IgD-negative memory B cell (primary cell): ENCODE results near the gene PKP3. TPM values are rescaled to one million over a fixed set of nuclear protein-coding genes. Genes with fewer than 3 reads are reported as not detected.
"Not testable (repeated sequence)": the region's sequence is repeated elsewhere in the genome, so short reads cannot be mapped to it uniquely, and the experiment has no call there.

ENCODE experiments used
- H3K27ac Mint-ChIP-seq, 3 donors: one replicate each; pipeline ENCODE4 v1.8.0; 2020 to 2022; ENCODE audit warnings: mild to moderate bottlenecking in 3 of 3, mixed read lengths in 3 of 3, moderate library complexity in 1 of 3
- H3K27me3 Mint-ChIP-seq: one replicate; pipeline ENCODE4 v1.8.0; 2021; ENCODE audit warnings: mixed read lengths
- H3K36me3 Mint-ChIP-seq: one replicate; pipeline ENCODE4 v1.8.0; 2020; ENCODE audit warnings: mild to moderate bottlenecking, mixed read lengths
- H3K4me1 Mint-ChIP-seq, 3 donors: one replicate each; pipeline ENCODE4 v1.8.0; 2020 to 2022; ENCODE audit warnings: mixed read lengths in 3 of 3, mild to moderate bottlenecking in 1 of 3
- H3K4me3 Mint-ChIP-seq, 4 donors: one replicate each; pipeline ENCODE4 v1.8.0; 2020 to 2022; ENCODE audit warnings: mild to moderate bottlenecking in 4 of 4, mixed read lengths in 4 of 4, moderate library complexity in 3 of 4
- H3K9me3 Mint-ChIP-seq, 3 donors: one replicate each; pipeline ENCODE4 v1.8.0; 2020 to 2021; ENCODE audit warnings: mixed read lengths in 3 of 3, mild to moderate bottlenecking in 1 of 3
- polyA plus RNA-seq: library from polyadenylated mRNA; unstranded; fragments of 300-500 nt; fragmentation: Illumina TruSeq; gene quantifications from one replicate; pipeline ENCODE4 v1.2.3, GENCODE V29; 2021

The PKP3 gene
- polyA plus RNA-seq, 1 donor from 2014 or later, result not detected

DNA sequence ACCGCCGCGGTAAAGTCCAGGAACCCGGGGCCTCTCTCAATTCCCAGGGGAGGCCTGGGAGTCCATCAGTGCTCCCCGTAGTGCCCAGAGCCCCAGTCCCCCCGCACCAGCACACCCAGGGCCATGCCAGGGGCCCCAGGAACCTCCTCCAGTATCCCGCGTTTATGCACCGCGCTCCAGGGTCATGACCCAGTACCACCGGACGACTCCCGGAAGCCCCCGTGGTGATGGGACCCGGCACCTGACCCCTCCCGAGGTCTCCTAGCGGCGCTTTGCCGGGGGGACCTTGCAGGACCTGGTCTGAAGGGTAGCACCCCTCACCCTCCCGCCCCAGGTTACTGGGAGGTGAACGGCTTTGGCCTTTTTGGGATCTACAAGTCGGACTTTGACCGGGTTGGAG is 13.5 kb upstream of the PKP3 start:
- H3K9me3 Mint-ChIP-seq, result no peaks in the 10 kb centered on the region
- H3K27ac Mint-ChIP-seq, result no peak overlapping the region
- peaks cover 0 to 4% (median 3%) of the 10 kb centered on the region in 3 donors for H3K4me1 Mint-ChIP-seq
- peaks cover 24% of the 10 kb centered on the region for H3K27me3 Mint-ChIP-seq
- no peak overlapping the region for H3K4me3 Mint-ChIP-seq
- no peaks in the 10 kb centered on the region for H3K36me3 Mint-ChIP-seq

DNA sequence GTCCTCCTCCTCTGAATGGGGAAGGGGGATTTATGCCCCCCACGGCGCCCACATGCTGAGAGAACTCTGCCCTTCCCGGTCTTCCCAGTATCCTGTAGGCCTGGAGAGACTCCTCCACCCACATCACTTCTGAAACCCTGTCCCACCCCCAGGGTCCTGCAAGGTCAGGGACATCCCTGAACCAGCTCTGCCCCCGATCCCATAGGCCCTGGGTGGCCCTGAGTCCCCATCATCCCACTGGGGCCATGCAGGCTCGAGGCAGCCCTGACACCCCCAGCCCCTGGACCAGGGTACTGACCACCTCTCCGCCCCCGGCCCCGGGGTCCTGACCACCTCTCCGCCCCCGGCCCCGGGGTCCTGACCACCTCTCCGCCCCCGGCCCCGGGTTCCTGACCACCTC is 13.0 kb upstream of the PKP3 start:
- Mint-ChIP-seq H3K4me1 (peaks cover 0 to 4% (median 3%) of the 10 kb centered on the region in 3 donors), H3K27ac (no peak overlapping the region), H3K4me3 (no peak overlapping the region), H3K27me3 (peaks cover 24% of the 10 kb centered on the region), H3K36me3 (no peaks in the 10 kb centered on the region), H3K9me3 (no peaks in the 10 kb centered on the region)

DNA sequence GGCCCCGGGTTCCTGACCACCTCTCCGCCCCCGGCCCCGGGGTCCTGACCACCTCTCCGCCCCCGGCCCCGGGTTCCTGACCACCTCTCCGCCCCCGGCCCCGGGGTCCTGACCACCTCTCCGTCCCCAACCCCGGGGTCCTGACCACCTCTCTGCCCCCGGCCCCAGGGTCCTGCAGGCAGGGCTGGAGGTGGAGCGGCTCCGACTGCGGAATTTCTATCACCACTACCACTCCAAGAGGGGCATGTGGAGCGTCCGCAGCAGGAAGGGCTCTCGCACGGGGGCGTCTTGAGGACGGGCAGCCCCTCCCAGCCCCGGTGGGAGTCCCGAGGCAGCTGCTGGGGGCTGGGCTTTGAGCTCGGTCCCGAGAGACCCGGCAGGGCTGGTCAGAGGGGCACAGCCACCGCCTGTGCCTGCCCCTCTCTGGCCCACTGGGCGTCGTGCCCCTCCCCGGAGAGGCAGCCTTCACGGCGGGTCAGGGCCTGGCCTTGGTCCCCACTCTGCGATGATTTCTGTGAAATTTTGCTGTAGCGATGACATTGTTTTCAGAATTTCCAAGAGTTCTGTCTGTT is 12.4 kb upstream of the PKP3 start:
- H3K27ac Mint-ChIP-seq, result no peak overlapping the region
- peak overlapping the region in 1 of 4 donors; percentile 30 for H3K4me3 Mint-ChIP-seq
- peaks cover 24% of the 10 kb centered on the region for H3K27me3 Mint-ChIP-seq
- H3K4me1 Mint-ChIP-seq, result peaks cover 0 to 4% (median 3%) of the 10 kb centered on the region in 3 donors
- no peaks in the 10 kb centered on the region for H3K36me3 Mint-ChIP-seq
- H3K9me3 Mint-ChIP-seq, result peaks cover 0 to 1% (median under 1%) of the 10 kb centered on the region in 3 donors

DNA sequence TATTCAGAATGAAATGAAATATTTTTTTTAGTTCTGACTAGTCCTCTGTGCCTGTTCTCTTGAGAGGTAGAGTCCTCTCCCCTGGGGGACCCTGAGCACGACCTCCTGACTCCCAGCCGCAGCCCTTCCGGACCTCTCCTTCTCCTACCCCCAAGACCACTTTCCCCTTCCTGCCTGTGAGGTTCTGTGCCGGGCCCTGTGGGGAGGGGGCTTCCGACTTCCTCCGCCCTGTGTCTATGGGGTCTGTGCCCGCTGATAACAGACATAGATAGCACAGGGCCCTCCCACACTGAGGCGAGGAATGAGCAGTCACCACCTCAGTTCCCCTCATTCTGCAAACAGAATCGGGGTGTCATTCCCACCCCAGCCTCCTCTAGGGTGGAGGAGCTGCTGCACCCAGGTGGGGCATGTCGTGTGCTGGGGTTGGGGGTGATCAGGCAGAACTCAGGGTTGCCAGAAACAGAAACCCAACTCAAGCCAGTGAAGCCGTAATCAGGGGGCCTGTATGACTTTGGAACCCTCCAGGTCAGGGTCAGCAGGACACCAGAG is 11.9 kb upstream of the PKP3 start:
- Mint-ChIP-seq H3K4me3 (peak overlapping the region in 1 of 4 donors; percentile 30), H3K27me3 (peaks cover 24% of the 10 kb centered on the region), H3K36me3 (peaks cover 1% of the 10 kb centered on the region), H3K9me3 (peaks cover 0 to 7% (median 3%) of the 10 kb centered on the region in 3 donors), H3K4me1 (peaks cover 2 to 6% (median 5%) of the 10 kb centered on the region in 3 donors), H3K27ac (no peak overlapping the region)

DNA sequence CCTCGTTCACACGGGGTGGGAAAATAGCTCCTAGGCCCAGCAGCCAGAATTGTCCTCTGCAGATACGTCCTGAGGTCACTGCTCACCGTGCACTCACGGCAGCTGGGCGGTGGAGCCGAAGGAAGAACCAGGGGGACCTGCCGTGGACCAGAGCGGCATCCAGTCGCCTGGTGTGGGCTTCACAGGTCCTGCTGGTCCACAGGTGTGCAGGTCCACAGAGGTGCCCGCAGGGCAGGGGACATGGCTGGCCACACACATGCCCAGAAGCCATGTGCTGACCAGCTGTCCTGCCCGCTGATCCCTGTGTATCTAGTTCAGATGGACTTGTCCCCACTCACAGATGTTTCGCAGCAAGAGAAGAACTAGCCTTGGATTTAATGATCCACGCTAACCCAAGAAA is 10.6 kb upstream of the PKP3 start:
- Mint-ChIP-seq H3K9me3 (peaks cover 0 to 8% (median 3%) of the 10 kb centered on the region in 3 donors), H3K4me1 (peaks cover 5 to 12% (median 6%) of the 10 kb centered on the region in 3 donors), H3K36me3 (peaks cover 1% of the 10 kb centered on the region), H3K4me3 (no peak overlapping the region), H3K27me3 (peaks cover 17% of the 10 kb centered on the region), H3K27ac (peak overlapping the region in 1 of 3 donors; percentile 55)

DNA sequence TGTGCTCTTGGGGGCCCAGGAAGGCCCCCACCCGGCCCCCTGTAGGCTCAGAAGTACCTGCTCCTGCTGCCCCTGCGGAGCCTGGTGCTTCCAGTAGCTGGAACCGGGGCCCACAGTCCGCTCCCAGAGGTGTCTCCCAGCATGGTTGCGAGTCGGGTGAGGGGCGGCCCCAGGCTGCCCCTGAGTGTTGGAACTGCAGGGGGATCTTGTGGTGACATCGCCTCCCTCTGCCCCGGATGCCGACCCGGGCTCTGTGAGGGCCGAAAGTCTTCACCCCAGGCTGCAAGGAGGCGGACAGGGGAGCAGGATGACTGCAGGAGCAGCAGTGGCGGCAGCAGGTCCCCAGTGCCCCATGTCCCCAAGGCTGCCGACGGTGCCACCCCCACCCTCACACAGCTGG is 9.5 kb upstream of the PKP3 start:
- peaks cover 15% of the 10 kb centered on the region for H3K27me3 Mint-ChIP-seq

DNA sequence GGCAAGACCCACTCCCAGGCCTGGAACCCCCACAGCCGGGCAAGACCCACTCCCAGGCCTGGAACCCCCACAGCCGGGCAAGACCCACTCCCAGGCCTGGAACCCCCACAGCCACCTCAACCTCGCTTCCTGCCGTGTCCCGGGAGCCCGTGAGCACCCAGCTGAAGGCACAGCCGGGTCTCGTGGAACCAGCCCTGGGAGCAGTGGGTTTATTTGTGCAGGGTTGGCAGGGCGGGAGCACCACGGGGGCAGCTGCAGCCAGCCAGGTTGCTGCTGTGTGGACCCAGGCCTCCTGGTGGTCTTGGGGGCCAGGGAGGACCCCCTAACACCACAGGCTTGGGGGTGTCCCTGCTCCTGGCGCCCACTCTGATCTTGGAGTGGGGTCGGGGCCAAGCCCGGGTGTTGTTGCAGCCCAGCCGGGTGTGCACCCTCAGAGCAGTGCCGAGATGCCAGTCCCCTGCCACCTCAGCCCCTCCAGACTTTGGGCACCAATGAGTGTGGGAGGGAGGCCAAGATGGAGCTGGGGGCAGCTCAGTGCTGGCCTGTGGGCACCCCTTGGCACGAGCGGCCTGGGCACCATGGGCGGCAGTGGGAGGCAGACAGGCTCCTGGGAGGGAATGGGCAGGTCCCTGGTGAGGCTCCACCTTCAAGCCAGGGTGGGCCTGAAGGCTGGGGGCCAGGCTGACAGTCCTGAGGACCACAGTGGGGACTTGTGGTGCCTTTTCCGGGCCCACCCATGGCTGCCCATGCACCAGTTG is 8.2 kb upstream of the PKP3 start:
- Mint-ChIP-seq H3K4me3 (no peak overlapping the region), H3K27me3 (peaks cover 15% of the 10 kb centered on the region), H3K4me1 (peaks cover 5 to 12% (median 6%) of the 10 kb centered on the region in 3 donors), H3K9me3 (peaks cover 0 to 8% (median 3%) of the 10 kb centered on the region in 3 donors), H3K27ac (no peak overlapping the region), H3K36me3 (peaks cover 1% of the 10 kb centered on the region)

More for the DNA sequence above, 9.5 kb upstream of the PKP3 start:
- no peak overlapping the region for H3K27ac Mint-ChIP-seq
- H3K4me1 Mint-ChIP-seq, result peaks cover 5 to 12% (median 6%) of the 10 kb centered on the region in 3 donors
- no peak overlapping the region for H3K4me3 Mint-ChIP-seq
- peaks cover 1% of the 10 kb centered on the region for H3K36me3 Mint-ChIP-seq
- peaks cover 0 to 8% (median 3%) of the 10 kb centered on the region in 3 donors for H3K9me3 Mint-ChIP-seq

DNA sequence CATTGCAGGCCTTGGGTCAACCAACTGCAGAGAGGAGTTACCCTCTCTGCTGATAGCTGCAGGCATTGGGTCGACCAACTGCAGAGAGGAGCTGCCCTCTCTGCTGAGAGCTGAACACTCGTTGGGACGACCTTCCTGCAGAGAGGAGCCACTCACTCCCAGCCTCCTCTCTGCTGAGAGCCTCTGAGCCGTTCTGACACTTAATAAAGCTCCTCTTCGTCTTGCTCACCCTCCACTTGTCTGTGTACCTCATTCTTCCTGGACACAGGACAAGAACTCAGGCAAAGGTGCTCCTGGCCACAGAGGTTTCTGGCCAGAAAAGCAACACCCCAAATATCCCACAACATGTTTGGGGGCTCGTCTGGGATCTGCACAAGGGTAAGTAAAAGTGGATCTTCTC is 7.5 kb upstream of the PKP3 start:
- peaks cover 5 to 12% (median 6%) of the 10 kb centered on the region in 3 donors for H3K4me1 Mint-ChIP-seq
- peak overlapping the region in 1 of 4 donors; percentile 55 for H3K4me3 Mint-ChIP-seq
- no peak overlapping the region for H3K27ac Mint-ChIP-seq
- peaks cover 1% of the 10 kb centered on the region for H3K36me3 Mint-ChIP-seq
- peaks cover 15% of the 10 kb centered on the region for H3K27me3 Mint-ChIP-seq
- H3K9me3 Mint-ChIP-seq, result peaks cover 0 to 8% (median 3%) of the 10 kb centered on the region in 3 donors

DNA sequence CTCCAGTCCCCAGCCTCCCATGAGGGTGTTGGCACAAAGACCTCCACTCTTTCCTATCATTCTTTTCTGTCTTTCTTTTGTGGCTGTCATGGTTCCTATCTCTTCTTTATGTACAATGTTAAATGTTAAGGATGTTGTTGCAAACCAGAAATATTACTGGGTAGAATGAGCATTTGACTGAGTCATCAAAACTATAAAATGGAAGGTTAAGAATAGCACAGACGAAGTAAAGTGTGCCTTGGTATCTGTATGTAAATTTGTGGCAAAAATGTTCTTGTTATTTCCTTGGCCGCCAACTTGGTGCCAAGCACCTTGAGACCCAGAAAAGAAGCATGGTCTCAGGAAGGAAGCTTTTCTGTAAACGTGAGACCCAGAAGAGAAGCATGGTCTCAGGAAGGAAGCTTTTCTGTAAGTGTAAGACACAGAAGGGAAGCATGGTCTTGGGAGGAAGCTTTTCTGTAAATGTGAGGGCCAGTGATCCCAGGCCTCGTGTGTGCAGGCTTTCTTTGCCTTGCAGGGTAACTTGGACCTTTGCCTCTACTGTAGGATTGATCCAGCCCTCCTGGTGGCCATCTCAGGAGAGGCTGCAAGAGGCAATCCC is 6.7 kb upstream of the PKP3 start:
- H3K27ac Mint-ChIP-seq, result no peak overlapping the region
- peak overlapping the region in 1 of 4 donors; percentile 65 for H3K4me3 Mint-ChIP-seq
- H3K4me1 Mint-ChIP-seq, result peaks cover 3 to 8% (median 5%) of the 10 kb centered on the region in 3 donors

DNA sequence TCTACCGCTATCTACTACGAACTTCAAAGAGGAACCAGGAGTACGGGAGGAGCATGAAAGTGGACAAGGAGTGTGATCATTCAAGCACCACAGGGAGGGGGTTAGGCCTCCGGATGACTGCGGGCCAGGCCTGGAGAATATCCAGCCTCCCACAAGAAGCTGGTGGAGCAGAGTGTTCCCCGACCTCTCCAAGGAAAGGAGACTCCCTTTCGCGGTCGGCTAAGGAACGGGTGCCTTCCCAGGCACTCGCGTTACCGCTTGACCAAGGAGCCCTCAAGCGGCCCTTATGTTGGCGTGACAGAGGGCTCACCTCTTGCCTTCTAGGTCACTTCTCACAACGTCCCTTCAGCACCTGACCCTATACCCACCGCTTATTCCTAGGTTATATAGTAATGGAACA is 4.6 kb upstream of the PKP3 start:
- H3K27me3 Mint-ChIP-seq, H3K27ac Mint-ChIP-seq, H3K4me3 Mint-ChIP-seq, H3K36me3 Mint-ChIP-seq, H3K9me3 Mint-ChIP-seq, H3K4me1 Mint-ChIP-seq: not testable (repeated sequence)

More for the DNA sequence above, 6.7 kb upstream of the PKP3 start:
- Mint-ChIP-seq H3K36me3 (peaks cover 1% of the 10 kb centered on the region), H3K27me3 (peaks cover 10% of the 10 kb centered on the region), H3K9me3 (peaks cover 0 to 8% (median 3%) of the 10 kb centered on the region in 3 donors)

DNA sequence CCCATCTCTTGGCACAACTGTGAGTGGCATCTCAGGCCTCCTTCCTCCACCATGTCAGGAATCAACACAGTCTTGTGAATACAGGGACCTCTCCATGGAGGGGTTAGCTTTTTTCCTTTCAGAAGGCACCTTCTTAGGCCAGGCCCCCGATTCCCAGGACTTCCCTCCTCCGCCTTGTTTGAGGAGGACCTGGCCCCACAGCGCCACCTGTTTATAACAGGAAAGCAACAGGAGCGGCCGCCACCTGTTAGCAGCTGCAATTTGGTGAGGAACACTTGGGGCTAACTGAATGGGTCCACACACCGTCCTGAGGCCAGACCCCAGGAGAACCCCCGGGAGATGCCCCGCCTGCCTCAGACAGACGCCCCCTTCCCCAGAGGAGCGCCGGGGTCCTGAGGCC is 3.8 kb upstream of the PKP3 start:
- Mint-ChIP-seq H3K27me3 (no peaks in the 10 kb centered on the region), H3K27ac (no peak overlapping the region), H3K4me1 (peaks cover 3 to 8% (median 5%) of the 10 kb centered on the region in 3 donors), H3K36me3 (peaks cover 1% of the 10 kb centered on the region), H3K9me3 (peaks cover 0 to 8% (median 3%) of the 10 kb centered on the region in 3 donors), H3K4me3 (no peak overlapping the region)

DNA sequence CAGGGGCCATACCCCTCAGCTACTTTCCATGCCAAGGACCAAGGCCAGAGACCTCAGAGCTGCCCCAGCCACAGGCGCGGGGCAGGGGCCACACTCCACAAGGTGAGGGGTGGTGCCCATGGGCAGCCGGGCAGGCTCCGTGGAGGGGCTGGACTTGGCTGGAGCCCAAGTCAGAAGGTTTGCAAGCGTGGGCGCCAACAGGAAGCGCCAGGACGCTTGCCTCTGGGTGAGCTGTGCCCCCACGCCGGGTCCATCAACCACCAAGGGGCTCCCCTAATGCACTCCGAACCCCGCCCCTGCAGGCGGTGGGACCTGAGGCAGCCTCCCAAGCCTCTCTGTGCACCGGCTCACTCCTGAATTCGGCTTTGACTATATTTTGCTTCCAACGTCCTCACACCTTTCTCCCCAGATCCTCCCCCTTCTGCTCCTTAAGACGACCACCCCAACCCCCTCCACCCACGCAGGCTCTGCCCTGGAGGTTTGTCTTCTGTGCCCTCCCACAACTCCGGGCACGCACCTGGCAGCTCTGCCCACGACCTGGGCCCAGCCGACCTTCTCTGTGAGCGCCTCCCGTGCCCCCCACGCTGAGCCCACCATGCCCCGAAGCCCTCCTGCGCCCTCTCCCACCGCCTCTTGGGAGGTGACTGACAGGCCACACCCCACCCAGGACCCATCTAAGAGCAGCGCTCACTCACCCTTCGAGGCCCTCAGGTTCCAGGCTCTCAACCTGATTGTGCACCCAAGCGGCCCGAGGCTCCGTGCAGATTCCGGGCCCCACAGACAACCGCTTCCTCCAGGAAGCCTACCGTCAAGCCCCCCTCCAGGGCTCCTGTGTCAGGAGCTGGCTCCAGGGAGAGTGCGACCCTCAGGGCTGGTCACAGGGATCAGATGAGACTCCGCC is 2.6 kb upstream of the PKP3 start:
- Mint-ChIP-seq H3K27ac (peak overlapping the region in 1 of 3 donors; percentile 62), H3K9me3 (peaks cover 0 to 8% (median 3%) of the 10 kb centered on the region in 3 donors), H3K36me3 (peaks cover 1% of the 10 kb centered on the region), H3K4me1 (peaks cover 3 to 8% (median 5%) of the 10 kb centered on the region in 3 donors), H3K27me3 (no peaks in the 10 kb centered on the region), H3K4me3 (no peak overlapping the region)

DNA sequence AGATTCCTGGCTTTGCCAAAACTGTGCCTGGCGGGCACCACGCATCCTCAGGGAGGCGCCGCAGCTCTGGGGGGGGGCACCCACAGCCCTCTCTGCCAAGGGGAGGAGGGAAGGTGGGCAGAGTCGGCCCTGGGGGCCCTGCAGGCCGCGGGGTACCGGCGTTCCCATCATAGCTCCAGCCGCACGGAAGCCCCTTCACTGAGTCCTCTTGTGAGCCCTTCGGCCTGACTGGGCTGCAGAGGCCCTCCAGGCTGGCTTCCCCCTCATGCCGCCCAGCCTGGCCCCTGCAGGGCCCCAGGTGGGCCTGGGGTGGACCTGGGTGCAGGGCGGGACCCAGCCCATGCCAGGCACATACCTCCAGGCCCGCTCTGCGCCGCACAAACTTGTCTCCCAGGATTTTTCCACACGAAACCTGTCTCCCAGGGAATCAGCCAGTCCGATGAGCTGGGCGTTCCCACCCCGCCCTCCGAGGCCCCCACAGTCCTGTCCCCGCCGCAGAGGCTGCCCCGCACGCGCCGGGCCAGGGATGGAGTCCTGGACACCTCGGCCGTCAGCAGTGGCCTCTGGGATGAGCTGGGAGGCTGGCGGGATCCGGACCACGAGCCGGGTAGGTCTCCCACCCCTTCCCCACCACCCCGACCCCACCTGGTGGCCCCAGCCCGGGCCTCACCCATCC is 1.8 kb upstream of the PKP3 start:
- Mint-ChIP-seq H3K4me3 (no peak overlapping the region), H3K4me1 (peaks cover 2 to 5% (median 2%) of the 10 kb centered on the region in 3 donors), H3K9me3 (peaks cover 0 to under 1% (median 0%) of the 10 kb centered on the region in 3 donors), H3K27me3 (no peaks in the 10 kb centered on the region), H3K27ac (no peak overlapping the region), H3K36me3 (no peaks in the 10 kb centered on the region)
